GM21360 (cell line): ENCODE data around the gene CISD2.
A peak's percentile ranks its signal among the peaks of the same experiment; 100 is the strongest.
"Not testable (repeated sequence)": the region's sequence is repeated elsewhere in the genome, so short reads cannot be mapped to it uniquely, and the experiment has no call there.

Source experiments
- ATAC-seq: cut with Tn5 transposase; IDR thresholded peaks from one replicate; pipeline ENCODE4 v1.9.1; 2021; ENCODE audit warnings: mild to moderate bottlenecking, moderate library complexity; ENCODE audit not compliant: unreplicated experiment

CISD2 gene

DNA sequence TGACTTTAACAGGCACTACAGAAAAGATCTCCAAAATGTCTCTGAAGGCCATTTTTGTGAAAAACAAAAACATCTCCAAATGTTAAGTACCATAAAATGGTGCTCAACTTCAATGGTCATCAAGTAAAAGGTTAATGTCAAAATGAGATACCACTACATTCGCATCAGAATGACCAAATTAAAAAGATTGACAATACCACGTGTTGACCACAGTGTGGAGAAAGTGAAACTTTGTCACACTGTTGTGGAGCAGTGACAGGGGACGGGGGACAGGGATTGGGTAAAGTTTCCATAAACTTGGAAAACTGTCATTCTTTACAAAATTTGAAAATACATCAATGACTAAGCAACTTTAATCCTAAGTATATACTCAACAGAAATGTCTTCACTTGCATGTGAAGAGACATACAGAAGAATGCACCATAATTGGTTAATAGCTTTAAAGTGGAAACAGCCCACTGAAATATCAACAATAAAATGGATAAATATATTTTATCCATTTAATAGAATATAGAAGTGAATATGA, 19.1 kb upstream of the CISD2 start:
- no peak for ATAC-seq

DNA sequence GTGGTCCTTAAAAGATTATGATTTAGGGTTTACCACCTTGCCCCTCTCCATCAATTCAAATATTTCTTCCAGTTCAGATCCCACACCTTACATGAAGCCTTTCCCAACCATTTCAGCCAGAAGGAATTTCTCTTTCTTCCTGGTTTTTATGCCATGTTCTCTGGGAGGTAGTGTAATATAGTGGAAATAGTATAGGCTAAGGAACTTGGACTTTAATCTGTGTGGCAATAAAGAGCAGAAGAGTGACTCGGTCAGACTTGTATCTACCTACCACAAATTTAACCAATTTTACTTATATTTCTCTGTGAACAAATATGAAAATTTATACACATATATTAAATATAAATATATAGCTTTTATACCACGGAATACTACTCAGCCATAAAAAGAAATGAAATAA, 18.4 kb upstream of the CISD2 start:
- no peak for ATAC-seq

DNA sequence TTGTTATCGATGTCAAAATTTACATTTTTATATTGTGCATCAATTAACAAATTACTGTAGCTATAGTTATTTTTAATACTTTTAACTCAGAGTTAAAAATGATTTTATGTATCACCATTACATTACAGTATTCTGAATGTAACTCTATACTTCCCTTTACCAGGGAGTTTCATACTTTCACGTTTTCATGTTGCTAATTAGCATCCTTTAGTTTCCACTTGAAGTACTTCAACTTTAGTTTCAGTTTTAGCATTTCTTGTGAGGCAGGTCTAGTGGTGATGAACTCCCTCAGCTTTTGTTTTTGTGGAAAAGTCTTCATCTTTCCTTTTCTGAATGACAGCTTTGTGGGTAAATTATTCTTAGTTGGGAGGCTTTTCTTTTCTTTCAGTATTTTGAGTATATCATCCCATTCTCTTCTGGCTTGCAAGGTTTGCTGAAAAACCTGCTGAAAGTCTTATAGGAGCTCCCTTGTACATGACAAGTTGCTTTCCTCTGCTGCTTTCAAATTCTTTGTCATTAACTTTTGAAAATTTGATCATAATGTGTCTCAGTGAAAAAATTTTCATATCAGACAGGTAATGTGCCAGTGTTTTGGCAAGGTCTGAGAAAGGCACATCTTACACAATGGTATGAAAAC, 9.8 kb upstream of the CISD2 start:
- no peak for ATAC-seq

DNA sequence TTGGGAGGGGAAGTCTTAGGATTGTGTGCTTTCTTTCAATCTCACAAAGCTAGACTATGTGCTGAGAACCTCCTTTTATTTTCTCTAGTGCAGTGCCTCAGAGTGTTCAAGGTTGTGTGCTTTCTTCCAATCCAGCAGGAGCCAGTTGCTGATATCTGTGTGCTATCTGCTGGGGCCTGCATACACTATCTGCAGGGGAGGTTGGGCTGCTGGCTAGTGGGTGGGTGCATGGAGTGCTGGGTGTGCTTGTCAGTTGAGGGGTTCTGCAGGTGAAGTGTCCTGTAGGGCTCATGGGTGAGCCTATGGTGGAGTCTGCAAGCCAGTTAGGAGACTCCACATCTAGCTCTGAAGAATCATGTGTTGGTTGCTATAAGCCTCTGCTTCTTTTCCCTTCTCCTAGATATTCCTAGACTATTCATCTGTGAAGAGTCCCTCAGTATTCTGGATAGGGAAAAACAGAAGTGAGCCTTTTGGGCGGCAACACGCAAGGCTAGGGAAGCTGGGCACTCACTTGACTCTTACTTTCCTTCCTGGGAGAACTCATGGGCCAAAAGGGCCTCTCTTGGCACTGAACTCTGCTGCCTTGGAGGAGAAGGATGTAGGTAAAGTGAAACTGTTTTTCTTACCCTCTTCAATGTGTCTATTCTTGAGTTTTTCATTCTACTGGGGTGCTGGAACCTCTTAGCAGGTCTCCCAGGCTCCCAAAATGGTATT, 8.0 kb upstream of the CISD2 start:
- no peak for ATAC-seq

DNA sequence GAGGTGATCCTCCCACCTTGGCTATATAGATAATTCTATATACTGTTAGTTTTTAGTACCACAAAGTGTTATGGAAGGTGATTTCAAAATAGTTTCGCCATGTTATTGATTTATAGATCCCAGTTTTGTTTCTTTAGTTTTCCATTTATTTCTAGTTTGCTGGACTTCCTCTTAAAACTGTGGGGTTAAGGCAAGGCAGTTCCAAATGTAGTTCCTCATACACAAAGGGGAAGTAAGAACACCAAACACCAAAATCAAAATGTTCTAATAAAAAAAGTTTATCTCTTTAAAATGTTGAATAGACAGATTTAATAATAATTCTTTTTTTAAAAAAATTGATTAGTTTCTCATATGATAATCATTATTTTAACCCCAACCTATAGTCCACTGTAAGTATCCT, 6.8 kb upstream of the CISD2 start:
- ATAC-seq, result no peak

DNA sequence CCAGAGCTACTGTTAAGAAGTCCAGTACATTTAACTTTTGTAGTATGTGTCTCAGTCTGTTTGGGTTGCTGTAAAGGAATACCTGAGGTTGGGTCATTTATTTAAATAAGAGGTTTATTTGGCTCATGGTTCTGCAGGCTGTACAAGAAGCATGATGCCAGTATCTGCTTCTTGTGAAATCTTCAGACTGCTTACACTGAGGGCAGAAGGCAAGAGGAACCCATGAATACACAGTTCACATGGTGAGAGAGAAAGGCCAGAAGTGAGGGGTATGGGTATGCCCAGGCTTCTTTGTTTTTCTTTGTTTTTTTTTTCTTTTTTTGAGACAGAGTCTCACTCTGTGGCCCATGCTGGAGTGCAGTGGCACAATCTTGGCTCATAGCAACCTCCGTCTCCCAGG, 6.0 kb upstream of the CISD2 start:
- no peak for ATAC-seq

DNA sequence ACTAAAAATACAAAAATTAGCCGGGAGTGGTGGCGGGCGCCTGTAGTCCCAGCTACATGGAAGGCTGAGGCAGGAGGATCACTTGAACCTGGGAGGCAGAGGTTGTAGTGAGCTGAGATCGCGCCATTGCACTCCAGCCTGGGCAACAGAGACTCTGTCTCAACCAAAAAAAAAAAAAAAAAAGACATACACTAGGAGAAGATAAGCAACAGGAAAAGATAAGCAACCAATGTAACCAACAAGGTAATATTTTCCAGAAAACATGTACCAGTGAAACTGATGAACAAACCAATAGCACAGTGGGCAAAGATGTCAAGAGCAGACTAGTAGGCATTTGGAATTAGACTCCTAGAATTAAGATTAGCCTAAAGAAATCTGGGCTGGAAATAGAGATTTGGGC, 3.5 kb upstream of the CISD2 start:
- not testable (repeated sequence) for ATAC-seq

DNA sequence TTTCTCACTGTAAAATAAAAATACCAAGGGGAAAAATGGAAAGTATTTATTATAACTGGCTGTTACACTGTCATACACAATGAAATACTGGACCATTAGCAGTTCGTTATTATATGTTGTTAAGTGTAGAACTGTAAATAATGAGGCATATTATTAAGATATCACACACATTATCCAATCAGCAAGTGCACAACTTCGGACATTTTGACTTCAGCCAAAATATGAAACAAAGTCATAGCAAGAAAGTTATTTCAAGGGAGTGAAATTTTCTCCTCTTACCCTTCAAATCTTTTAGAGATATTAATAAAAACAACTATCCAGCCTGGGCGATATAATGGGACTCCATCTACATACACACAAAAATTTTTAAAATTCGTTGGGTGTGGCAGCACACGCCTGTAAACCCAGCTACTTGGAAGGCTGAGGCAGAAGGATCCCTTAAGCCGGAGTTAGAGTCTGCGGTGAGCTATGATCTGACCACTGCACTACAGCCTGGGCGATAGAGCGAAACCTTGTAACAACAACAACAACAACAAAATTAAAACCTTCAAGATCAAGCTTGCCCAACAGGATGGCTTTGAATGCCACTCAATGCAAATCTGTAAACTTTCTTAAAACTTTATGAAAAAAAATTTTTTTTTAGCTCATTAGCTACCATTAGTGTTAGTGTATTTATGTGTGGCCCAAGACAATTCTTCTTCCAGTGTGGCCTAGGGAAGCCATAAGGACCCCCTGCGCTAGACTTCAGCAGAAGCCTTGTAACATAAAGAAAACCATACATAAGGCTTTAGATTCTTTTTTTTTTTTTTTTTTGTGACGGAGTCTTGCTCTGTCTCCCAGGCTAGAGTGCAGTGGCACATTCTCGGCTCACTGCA, 1.3 kb upstream of the CISD2 start:
- ATAC-seq, result no peak

DNA sequence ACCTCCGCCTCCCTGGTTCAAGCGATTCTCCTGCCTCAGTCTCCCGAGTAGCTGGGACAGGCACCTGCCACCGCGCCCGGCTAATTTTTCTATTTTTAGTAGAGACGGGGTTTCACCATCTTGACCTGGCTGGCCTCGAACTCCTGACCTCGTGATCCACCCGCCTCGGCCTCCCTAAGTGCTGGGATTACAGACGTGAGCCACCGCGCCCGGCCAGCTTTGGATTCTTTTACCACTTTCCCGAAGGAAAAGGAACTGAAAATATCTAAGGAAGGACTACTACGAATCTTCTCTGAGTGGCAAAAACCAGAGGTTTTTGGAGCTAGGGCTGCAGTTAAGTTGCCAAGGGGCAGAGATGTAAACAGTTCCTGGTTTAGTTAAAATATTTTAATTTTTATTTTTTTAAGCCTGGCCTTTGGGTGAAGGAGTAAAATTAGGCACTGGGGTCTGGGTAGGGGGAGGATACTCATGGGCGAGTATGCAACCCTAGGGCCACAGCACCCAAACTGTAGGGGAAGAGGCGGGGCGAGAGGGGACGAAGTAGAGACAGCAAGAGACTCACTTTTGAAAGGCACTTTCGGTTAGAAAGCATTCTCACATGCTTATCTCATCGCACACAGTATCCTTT, 525 bp upstream of the CISD2 start:
- ATAC-seq, result no peak

DNA sequence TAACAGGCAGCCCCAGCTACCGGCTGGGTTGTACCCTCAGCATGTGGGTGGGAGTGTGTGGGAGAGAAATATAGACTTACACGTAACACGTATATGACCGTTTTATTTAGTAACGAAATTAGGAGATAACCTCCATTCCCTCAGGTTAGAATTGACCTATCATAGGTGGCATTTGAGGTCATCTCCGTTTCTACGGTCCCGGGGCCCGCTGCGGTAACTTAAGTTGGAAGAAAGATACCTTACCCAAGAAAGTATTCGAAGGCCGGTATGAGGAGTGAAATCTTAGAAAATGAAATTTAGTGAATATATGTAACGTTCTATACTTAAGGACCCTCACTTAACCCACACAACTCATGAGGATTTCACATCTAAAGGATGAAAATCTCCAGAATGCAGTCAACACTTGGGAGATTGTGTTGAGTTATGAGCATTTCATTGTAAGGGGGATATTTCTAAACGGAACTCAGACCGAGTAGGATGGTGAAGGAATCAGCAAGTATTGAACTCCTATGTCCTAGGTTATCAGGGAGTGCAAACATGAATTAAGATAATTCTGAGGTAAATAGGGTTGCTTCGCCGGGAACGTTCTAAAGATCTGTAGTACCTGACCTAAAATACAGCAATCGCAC, 891 bp downstream of the CISD2 start:
- ATAC-seq, result peak; percentile 21

DNA sequence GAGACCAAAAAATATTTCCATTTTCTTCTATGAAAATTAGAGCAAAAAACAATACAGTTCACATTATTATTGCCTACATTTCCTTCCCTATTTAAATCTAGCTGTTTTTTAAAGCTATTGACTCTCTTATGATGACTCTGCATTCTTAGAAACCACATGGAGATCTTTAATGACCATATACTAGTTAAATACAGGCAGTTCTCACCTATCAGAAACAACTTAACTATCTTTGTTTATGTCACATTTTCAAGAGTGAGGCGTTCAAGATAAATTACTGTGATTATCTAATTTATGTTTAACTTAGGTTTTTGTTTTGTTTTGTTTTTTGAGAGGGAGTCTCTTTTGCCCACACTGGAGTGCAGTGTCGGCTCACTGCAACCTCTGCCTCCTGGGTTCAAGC, 3.0 kb downstream of the CISD2 start:
- no peak for ATAC-seq

DNA sequence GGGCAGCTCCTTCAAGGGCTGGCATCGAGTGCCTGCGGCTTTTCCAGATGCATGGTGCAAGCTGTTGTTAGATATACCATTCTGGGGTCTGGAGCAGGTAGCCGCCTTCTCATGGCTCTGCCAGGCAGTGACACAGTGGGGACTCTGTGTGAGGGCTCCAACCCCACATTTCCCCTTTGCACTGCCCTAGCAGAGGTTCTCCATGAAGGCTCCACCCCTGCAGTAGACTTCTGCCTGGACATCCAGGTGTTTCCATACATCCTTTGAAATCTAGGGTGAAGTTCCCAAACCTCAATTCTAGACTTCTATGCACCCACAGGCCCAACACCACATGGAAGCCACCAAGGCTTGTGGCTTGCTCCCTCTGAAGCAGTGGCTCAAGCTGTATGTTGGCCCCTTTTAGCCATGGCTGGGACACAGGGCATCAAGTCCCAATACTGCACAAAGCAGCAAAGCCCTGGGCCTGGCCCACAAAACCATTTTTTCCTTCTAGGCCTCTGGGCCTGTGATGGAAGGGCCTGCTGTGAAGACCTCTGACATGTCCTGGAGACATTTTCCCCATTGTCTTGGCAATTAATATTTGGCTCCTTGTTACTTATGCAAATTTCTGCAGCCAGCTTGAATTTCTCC, 8.8 kb downstream of the CISD2 start:
- ATAC-seq, result not testable (repeated sequence)

DNA sequence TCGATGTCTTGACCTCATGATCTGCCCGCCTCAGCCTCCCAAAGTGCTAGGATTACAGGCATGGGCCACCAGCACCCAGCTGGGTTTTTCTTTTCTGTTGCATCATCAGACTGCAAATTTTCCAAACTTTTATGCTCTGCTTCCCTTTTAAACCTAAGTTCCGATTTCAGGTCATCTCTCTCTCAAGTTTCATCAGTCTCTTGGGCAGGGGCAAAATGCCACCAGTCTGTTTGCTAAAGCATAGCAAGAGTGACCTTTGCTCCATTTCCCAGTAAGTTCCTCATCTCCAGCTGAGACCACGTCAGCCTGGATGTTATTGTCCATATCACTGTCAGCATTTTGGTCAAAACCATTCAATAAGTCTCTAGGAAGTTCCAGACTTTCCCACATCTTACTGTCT, 9.6 kb downstream of the CISD2 start:
- not testable (repeated sequence) for ATAC-seq

DNA sequence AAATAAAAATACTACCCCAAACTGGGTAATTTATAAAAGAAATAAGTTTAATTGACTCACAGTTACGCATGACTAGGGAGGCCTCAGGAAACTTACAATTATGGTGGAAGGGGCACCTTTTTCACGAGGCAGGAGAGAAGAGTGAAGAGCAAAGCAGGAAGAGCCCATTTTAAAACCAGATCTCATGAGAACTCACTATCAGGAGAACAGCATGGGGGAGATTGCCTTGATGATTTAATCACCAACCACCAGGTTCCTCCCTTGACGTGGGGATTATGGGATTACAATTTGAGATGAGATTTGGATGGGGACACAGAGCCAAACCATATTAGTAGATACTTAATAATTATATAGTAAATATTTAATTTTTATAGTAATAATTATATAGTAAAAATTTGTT, 10.1 kb downstream of the CISD2 start:
- ATAC-seq, result no peak

DNA sequence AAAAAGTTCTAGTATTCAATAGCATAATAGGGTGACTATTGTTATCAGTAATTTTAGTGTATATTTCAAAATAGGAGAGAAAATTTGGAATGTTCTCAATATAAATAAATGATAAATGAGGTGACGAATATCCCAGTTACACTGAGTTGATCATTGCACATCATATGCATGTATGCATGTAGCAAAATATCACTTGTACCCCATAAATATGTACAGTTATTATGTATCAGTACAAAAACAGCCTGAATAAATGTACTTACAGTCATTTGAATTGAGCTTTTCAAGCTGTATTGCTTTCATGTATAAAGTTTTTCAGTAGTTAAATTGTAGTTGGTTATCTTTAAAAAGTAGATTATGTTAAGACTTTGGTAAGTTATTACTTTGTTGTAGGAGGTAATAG, 12.6 kb downstream of the CISD2 start:
- no peak for ATAC-seq

DNA sequence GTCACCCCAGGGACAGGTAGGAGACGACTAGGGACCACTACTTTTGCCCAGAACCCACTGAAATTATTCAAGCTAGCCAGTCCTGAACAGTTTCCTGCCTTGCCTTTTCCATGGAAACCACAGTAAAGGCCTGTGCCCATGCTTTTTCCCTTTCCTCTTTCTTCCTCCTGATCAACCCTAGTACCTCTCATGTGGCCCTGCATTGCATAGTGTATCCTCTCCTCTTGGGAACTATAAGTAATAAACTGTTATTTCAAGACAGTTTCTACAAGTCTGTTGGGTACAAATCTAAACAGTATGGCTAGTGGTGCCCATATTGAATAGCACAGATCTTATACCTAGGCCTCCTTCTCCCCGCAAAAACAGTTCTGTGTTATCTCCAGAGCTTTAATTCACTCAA, 14.5 kb downstream of the CISD2 start:
- no peak for ATAC-seq

DNA sequence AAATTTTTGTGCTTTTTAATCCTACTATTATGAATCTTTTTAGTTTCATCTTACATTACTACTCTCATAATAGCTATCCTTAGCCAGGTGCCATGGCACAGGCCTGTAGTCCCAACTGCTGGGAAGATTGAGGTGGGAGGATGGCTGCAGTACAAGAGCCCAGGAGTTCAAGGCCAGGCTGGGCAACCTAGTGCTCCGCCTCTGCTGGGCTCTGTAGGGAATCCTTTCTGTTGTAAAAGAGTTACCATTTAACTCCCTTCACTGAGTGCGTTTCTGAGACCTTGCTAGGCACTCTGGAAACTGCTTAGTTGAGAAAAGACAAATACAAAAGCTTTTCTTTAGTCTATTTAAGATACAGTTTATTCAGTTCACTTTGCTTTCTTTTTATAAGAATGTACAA, 19.8 kb downstream of the CISD2 start:
- not testable (repeated sequence) for ATAC-seq

DNA sequence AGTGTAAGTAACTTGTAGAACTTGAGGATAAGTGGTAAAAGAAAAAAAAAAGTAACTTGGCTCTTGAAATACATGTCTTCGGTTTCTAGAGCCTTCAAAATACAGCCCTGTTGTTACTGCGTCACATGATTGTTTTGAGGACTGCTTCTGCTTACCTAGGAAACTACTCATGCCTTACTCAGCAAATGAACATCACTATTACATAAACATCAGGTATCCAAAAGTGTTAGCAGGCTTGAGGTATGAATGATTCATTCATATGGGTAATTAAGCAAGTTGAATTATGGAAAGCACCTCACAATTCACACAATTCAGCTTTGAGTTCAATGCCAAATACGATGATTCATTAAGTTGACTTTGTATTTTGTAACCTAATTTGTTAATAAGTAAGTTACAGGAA, 21.1 kb downstream of the CISD2 start:
- ATAC-seq, result not testable (repeated sequence)

DNA sequence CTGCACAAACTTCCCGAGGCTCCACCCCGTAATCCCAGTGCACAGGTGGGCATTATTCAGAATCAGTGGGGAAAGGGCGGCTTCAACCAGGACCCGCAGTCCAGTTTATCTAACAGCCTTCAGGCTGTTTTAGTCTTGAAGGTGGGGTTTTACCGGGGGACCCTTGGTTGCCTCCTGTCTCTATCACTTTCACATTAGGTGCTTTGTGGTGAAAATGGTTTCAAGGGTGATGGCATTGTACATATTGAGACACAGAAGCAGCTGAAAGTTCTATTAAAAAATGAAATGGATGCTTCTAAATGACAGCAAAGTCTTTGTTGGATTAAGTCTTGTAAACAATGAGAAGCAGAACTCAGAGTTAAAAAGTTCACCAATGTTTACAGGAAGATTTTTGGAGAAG, 27.8 kb downstream of the CISD2 start:
- not testable (repeated sequence) for ATAC-seq

DNA sequence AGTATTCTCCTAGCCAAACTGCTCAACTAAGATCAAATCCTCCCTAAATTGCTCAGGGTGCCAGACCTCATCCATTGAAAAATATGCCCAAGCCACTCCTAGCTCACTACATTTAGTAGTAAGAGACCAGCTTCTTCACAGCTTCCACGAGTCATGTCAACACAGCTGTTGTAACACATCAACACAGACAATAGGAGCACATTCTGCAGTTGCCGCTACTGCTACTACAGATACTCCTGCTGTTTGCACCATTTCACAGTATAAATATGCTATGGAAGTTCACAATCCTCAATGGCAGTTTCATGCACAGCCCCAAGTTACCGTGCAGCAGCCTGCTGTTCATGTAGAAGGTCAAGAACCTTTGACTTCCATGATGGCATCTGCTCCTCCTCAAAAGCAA, 28.8 kb downstream of the CISD2 start:
- not testable (repeated sequence) for ATAC-seq
